AG04450 (cell line): ENCODE data around the gene GGCX. TPM values are rescaled to one million over a fixed set of nuclear protein-coding genes. Genes with fewer than 3 reads are reported as not detected.

ENCODE experiments used
- CTCF ChIA-PET: fragments of 300-600, 350-600 bp; formaldehyde crosslinking; extraction: SDS; loops from one replicate; lab custom pipeline; 2022; ENCODE audit warnings: antibody characterized with exemption, inconsistent platforms; lab: Charles Lee
- POLR2A ChIA-PET: fragments of 350-600 bp; formaldehyde crosslinking; extraction: SDS; loops from one replicate; lab custom pipeline; 2021; ENCODE audit warnings: antibody characterized with exemption, inconsistent platforms; lab: Yijun Ruan, JAX
- DNase-seq: peaks from one replicate; pipeline ENCODE4 v3.0.0-alpha.2; 2011; ENCODE audit warnings: low read depth, low spot score
- H3K27ac ChIP-seq: one replicate; pipeline ENCODE4 v1.5.1; 2012; ENCODE audit warnings: low read depth, low read length, control low read depth
- H3K27me3 ChIP-seq: one replicate; pipeline ENCODE4 v1.6.0; 2012; ENCODE audit warnings: low read length; ENCODE audit not compliant: control insufficient read depth, insufficient read depth
- H3K4me3 ChIP-seq: 2 replicates; pipeline ENCODE4 v1.5.1; 2011; ENCODE audit warnings: mild to moderate bottlenecking, low read depth, low read length, control low read depth
- H3K9me3 ChIP-seq: 2 replicates; pipeline ENCODE4 v1.5.1; 2012; ENCODE audit warnings: low read length; ENCODE audit not compliant: control insufficient read depth, insufficient read depth
- polyA plus RNA-seq: library from polyadenylated mRNA; depleted of rRNA; stranded (reverse); fragments of >200 nt; gene quantifications from 2 replicates; pipeline ENCODE4 v1.2.3, GENCODE V29; 2011
- TF ChIP-seq, protein P1 (sequence below): IDR thresholded peaks from 2 replicates; pipeline ENCODE4 v1.5.1; 2011; ENCODE audit warnings: low read depth, low read length, control low read depth, inconsistent platforms

The GGCX gene
- polyA plus RNA-seq, 1 experiment, result 44.0 TPM

DNA sequence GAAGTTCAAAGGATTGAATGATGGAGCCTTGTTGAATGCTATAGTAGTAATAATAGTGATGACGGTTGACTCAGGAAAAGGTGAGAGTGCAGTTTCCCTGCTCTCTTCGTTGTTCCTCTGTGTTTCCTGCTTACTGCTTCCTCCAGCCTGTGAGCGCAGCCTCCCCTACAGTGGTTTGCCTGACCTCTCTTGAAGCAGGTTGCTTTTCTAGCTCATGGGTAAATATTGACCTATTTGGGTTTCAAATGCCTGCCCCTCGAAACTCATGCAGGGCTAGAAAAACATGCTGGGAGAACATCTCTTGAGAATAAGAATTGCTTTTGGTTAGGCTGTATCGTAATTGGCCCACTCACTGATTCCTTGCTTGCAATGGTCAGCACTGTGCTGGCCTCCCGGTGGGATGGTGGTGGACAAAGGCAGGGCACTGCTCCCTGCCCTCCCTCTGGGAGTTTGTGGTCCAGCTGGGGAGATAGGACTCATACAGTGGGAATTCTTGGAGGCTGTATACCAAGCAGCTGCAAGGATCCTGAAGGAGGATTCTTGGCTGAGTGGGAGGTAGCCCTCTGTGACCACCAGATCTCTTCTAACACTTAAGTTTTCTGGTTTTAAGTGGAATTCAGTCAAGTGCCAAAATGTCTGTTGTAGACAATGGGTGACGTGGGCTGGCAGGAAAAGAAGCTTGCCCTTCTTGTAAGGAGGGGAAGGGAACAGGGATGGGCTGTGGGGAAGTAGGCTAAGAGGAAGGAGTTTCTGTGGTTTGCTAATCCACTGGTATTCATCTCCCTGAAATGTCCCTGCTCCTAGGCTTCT, 28.9 kb upstream of the GGCX start:
- POLR2A ChIA-PET, result interaction anchor here (0.6 to 1.5 kb wide), 8 partner anchors 11 to 236 kb away, joined by 3 to 9 read pairs (median 4); partner anchors contain the start of genes C2orf68, ELMOD3, MAT2A and RETSAT
- Histone ChIP-seq H3K4me3 (no peak overlapping the region), H3K27me3 (no peaks in the 10 kb centered on the region), H3K27ac (peak overlapping the region; percentile 95), H3K9me3 (no peaks in the 10 kb centered on the region)
- TF ChIP-seq, protein P1, sequence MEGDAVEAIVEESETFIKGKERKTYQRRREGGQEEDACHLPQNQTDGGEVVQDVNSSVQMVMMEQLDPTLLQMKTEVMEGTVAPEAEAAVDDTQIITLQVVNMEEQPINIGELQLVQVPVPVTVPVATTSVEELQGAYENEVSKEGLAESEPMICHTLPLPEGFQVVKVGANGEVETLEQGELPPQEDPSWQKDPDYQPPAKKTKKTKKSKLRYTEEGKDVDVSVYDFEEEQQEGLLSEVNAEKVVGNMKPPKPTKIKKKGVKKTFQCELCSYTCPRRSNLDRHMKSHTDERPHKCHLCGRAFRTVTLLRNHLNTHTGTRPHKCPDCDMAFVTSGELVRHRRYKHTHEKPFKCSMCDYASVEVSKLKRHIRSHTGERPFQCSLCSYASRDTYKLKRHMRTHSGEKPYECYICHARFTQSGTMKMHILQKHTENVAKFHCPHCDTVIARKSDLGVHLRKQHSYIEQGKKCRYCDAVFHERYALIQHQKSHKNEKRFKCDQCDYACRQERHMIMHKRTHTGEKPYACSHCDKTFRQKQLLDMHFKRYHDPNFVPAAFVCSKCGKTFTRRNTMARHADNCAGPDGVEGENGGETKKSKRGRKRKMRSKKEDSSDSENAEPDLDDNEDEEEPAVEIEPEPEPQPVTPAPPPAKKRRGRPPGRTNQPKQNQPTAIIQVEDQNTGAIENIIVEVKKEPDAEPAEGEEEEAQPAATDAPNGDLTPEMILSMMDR, result no peak
- DNase-seq, result peak; percentile 79
- CTCF ChIA-PET, result interaction anchor here (0.6 to 1.3 kb wide), 2 partner anchors 18 to 38 kb away, joined by 5 to 6 read pairs; no protein-coding TSS in a partner anchor

DNA sequence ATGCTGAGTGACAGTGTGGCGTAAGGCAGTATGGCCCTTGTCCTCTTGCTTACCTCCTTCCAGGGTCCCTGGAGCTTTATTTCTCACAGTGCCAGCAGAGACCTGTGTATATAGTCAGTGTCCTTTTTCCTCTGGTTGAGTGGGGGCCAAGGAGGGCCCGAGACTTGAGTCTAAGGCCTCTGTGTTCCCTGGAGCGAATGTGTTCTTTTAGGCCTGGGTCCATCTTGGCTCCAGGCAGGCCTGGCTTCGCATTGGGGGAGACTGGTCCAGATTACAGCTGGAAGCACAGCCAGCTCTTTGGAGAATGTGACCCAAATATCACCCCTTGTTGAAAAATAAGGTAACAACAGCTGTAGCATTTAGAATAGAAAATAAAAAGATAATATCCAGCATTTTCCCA, 27.9 kb upstream of the GGCX start:
- no peak overlapping the region for H3K27ac ChIP-seq
- H3K27me3 ChIP-seq, result no peaks in the 10 kb centered on the region
- ChIA-PET CTCF (interaction anchor here (0.6 kb wide), 1 partner anchor 17 kb away, joined by 6 read pairs; no protein-coding TSS in a partner anchor), POLR2A (no interaction called here)
- TF ChIP-seq, protein P1, result no peak
- DNase-seq, result no peak
- no peaks in the 10 kb centered on the region for H3K9me3 ChIP-seq
- H3K4me3 ChIP-seq, result no peak overlapping the region

DNA sequence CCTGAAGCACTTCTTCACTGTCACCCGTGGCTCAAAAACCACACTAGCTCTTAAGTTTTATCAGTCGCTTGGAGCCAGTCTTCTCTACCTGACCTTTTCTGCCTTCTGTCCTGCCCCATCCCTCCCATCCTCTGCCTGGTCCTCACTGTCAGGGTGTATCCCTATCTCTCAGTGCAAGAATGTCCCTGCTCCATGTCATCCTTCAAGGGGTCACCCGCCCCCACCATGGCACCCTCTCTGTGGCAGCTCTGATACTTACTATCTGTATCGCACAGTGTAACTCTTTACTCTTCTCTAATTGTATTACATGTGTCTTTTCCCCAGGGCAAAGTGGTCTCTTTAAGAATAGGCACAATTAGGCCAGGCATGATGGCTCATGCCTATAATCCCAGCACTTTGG, 27.4 kb upstream of the GGCX start:
- H3K4me3 ChIP-seq, result no peak overlapping the region
- H3K27me3 ChIP-seq, result no peaks in the 10 kb centered on the region
- DNase-seq, result no peak
- no peak overlapping the region for H3K27ac ChIP-seq
- no peaks in the 10 kb centered on the region for H3K9me3 ChIP-seq
- ChIA-PET CTCF (no interaction called here), POLR2A (no interaction called here)
- TF ChIP-seq, protein P1, result no peak

DNA sequence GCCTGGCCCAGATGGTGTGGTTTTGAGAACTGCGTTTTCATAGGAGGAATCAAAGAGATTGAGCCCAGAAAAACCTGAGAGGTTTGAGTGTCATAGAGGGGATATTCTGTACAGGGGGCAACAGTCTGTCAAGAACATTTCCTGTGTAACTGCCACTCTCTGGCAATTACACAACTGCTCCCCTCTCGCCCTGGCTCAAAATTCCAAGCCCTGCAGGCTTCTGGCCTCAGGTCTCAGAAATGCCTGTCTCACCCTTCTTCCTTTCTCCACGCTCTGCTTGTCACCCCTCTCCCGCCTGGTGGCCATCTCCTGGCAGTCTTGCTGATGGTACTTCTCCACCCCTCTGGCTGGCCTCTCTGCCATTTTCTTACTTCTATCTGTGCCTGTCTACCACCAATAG, 26.9 kb upstream of the GGCX start:
- TF ChIP-seq, protein P1, result no peak
- DNase-seq, result no peak
- no peak overlapping the region for H3K27ac ChIP-seq
- POLR2A ChIA-PET, result interaction anchor here (0.7 kb wide), 1 partner anchor 49 kb away, joined by 3 read pairs; the partner anchor contains the start of gene MAT2A
- H3K4me3 ChIP-seq, result no peak overlapping the region
- H3K9me3 ChIP-seq, result no peaks in the 10 kb centered on the region
- no peaks in the 10 kb centered on the region for H3K27me3 ChIP-seq
- CTCF ChIA-PET, result interaction anchor here (0.6 kb wide), 1 partner anchor 27 kb away, joined by 3 read pairs; no protein-coding TSS in a partner anchor

DNA sequence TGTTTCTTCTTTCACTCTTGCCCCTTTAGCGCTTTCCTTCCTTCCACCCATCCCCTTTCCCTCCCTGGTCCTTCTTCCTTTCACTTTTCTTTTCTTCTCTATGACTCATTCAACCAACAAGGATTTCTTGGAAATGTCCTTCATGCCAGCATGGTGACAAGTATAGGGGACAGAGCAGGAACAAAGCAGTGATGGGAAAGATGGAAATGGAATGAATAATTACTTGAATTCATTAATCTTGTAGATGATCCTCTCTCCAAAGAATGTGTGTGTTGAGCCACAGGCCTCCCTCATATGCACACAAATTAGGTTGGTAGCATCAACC, 24.4 kb upstream of the GGCX start:
- Histone ChIP-seq H3K27me3 (no peaks in the 10 kb centered on the region), H3K27ac (peak overlapping the region; percentile 72), H3K4me3 (no peak overlapping the region), H3K9me3 (no peaks in the 10 kb centered on the region)
- TF ChIP-seq, protein P1, result no peak
- CTCF ChIA-PET, result no interaction called here
- DNase-seq, result no peak
- POLR2A ChIA-PET, result interaction anchor here (0.9 to 1.3 kb wide), 4 partner anchors 20 to 47 kb away, joined by 3 to 6 read pairs (median 4); partner anchors contain the start of genes MAT2A and USP39
